SH-SY5Y (cell line): ENCODE measurements around the gene SPANXN4.

ENCODE experiments used
- GATA2 ChIP-seq: IDR thresholded peaks from 2 replicates; pipeline ENCODE4 v1.6.1; 2011; ENCODE audit warnings: mild to moderate bottlenecking, low read depth, low read length
- GATA3 ChIP-seq: IDR thresholded peaks from 2 replicates; pipeline ENCODE4 v1.6.1; 2011; ENCODE audit warnings: low read depth, mild to moderate bottlenecking, low read length, moderate library complexity

DNA sequence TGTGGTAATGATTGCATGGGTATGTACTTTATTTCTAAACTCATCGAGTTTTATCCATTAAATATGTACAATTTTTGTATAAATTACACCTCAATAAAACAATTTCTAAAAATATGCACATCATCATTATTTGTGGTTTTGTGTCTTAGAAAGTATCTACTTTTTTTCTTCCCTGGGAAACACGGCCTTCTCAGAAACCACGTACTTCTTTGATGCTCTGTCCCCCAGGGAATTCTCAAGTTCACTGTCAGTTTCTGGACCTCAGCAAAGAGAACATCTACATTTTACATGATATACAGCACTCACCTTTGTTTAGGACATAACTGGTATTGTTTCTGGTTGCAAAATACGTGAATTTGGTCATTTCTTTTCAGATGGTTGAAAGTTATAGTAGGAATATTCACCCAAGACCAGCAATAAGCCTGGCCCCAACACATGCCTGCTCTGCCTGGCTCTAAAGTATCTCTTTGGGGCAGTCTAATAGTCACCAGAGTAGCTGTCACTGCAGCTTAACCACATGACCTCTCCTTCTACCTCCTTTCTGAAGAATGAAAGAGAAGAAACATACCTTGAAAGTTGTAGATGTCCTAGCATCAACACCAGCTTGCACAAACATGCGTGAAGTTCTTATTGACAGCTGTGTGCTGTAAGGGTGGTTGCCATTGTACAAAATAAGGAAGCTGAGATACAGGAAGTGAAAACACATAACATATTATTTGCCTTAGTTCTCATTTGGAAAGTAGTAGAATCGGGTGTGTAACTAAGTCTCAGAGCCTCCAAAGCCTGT, 48.4 kb upstream of the SPANXN4 start:
- no peak for TF ChIP-seq GATA2
- TF ChIP-seq GATA3, result no peak
